AG10803 (cell line): Measurements from ENCODE around the gene CAPN9.
"Not testable (repeated sequence)": the region's sequence is repeated elsewhere in the genome, so short reads cannot be mapped to it uniquely, and the experiment has no call there.

ENCODE experiments used
- DNase-seq: peaks from one replicate; pipeline ENCODE4 v3.0.0; 2010; ENCODE audit warnings: low read depth
- H3K4me3 ChIP-seq: 2 replicates; pipeline ENCODE4 v1.5.1; 2011; ENCODE audit warnings: mild to moderate bottlenecking, low read length, control low read depth
- CTCF ChIP-seq: conservative IDR thresholded peaks from 2 replicates; pipeline ENCODE4 v1.5.1; 2011; ENCODE audit warnings: mild to moderate bottlenecking, low read length, control low read depth, inconsistent platforms

Gene CAPN9

GRCh38 chr1:230747127-230747730 lies at the start of gene CAPN9:
TSS of gene CAPN9 (plus strand) at chr1:230747388. CDS start at chr1:230747497, 109 bp downstream.
- TF ChIP-seq CTCF: no peak

GRCh38 chr1:230698130-230698529 lies 49.1 kb upstream of the CAPN9 start:
- TF ChIP-seq CTCF: no peak
- H3K4me3 ChIP-seq: no peak overlapping the region
- DNase-seq: no peak

More at GRCh38 chr1:230747127-230747730, at the start of gene CAPN9:
- DNase-seq: no peak
- H3K4me3 ChIP-seq: no peak within 1 kb of the TSS

GRCh38 chr1:230698964-230699363 lies 48.2 kb upstream of the CAPN9 start:
- not testable (repeated sequence) for DNase-seq, H3K4me3 ChIP-seq

GRCh38 chr1:230699716-230700115 lies 47.5 kb upstream of the CAPN9 start:
- DNase-seq: no peak
- no peak for TF ChIP-seq CTCF
- H3K4me3 ChIP-seq: no peak overlapping the region

GRCh38 chr1:230700132-230700531 lies 47.1 kb upstream of the CAPN9 start:
- no peak overlapping the region for H3K4me3 ChIP-seq

GRCh38 chr1:230701434-230701833 lies 45.8 kb upstream of the CAPN9 start:
- no peak for DNase-seq
- TF ChIP-seq CTCF: no peak

More at GRCh38 chr1:230700132-230700531, 47.1 kb upstream of the CAPN9 start:
- no peak for TF ChIP-seq CTCF
- no peak for DNase-seq

GRCh38 chr1:230701895-230702768 lies 45.1 kb upstream of the CAPN9 start:
- DNase-seq: no peak
- H3K4me3 ChIP-seq: no peak overlapping the region
- TF ChIP-seq CTCF: no peak

More at GRCh38 chr1:230701434-230701833, 45.8 kb upstream of the CAPN9 start:
- no peak overlapping the region for H3K4me3 ChIP-seq
